G401 (cell line): ENCODE measurements around the gene CAMK2B. TPM values are rescaled to one million over a fixed set of nuclear protein-coding genes. Genes with fewer than 3 reads are reported as not detected.

Experiments used
- DNase-seq: peaks from one replicate; pipeline ENCODE4 v3.0.0-alpha.2; 2015; ENCODE audit warnings: low spot score
- in situ Hi-C: cut with HindIII; loops from 2 replicates; pipeline ENCODE4 v1.10.0; 2016; ENCODE audit warnings: low sequenced_read_pairs, mixed read lengths
- total RNA-seq: library from RNA; depleted of rRNA; stranded (reverse); fragments of >200 nt; shearing (Covaris generic); gene quantifications from 2 replicates; pipeline ENCODE4 v1.2.3, GENCODE V29; 2014

The CAMK2B gene
- total RNA-seq, 1 experiment from 2014 or later, result 2.2 TPM

- in situ Hi-C loops, result no loop called here
- peak; percentile 31 for DNase-seq
Measured at GRCh38 chr7:44291066-44291732, 34.2 kb downstream of the CAMK2B start.

GRCh38 chr7:44290252-44290620 is 35.2 kb downstream of the CAMK2B start:
- peak; percentile 22 for DNase-seq
- in situ Hi-C loops, result no loop called here

- DNase-seq, result peak; percentile 55
Measured at GRCh38 chr7:44289341-44290251, 35.8 kb downstream of the CAMK2B start.

GRCh38 chr7:44288811-44289340 is 36.5 kb downstream of the CAMK2B start:
- in situ Hi-C loops, result no loop called here
- DNase-seq, result peak; percentile 30

More at GRCh38 chr7:44289341-44290251, 35.8 kb downstream of the CAMK2B start:
- in situ Hi-C loops, result no loop called here

GRCh38 chr7:44288381-44288685 is 37.1 kb downstream of the CAMK2B start:
- no peak for DNase-seq
- in situ Hi-C loops, result no loop called here

DNA sequence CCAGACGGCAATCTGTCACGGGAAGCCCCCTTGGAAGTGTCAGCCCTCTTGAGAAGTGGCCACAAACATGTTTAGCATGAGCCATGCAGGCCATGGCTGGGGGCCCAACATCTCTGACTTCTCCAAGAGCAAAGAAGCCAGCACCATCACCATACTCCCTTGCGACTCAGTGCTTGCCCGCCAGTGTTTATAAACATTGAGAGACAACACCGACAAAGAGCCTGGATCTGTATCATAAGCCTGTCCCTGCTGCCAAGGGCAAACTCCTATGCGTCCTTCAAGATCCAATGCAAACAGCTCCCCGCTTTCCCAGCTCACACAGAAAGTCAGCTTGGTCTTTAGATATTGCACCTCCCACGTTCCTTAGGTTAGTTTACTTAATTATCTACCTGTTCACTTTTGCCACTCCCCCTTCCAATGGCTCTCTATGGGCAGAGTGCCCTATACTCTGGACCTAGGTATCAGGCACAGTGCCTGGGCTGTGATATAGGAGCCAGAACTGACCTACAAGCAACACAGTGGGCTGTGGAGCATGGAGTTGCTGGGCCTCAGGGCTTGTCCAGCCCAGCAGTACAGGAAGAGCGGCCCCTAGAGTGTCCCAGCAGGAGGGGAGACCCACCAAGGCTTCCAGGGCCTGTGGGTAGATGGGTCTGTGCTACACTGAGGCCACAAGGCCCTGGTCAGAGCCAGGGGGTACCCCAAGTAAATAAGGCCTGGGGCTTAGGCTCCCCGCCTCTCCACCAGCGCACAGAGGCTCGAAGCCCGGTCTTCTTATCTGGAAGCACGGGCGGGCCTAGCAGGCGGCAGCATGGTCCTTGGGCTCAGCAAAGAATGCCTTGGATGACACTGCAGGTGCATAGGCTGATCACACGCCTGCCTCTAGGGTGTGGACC is 37.7 kb downstream of the CAMK2B start:
- in situ Hi-C loops, result no loop called here
- DNase-seq, result peak; percentile 19

- in situ Hi-C loops, result no loop called here
- DNase-seq, result no peak
Measured at GRCh38 chr7:44286618-44287487, 38.5 kb downstream of the CAMK2B start.

- in situ Hi-C loops, result no loop called here
- DNase-seq, result peak; percentile 84
Measured at GRCh38 chr7:44286182-44286617, 39.2 kb downstream of the CAMK2B start.

DNA sequence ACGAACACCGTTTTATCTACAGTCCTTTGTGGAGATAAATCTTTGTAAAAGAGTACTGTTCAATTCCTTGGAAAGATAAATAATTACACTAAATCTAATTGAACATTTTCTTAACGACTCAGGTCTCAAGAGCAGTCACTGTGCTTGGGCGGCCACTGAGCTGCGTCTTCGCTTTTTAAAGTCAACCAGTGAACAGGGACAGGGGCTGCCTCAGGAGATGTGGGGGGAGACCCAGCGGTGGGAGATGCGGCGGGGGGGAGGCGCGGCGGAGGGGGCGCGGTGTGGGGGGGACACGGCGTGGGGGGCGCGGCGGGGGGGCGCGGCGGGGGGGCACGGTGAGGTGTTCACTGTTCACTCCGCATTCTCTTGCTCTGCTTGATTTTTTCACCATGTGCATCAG is 39.8 kb downstream of the CAMK2B start:
- in situ Hi-C loops, result no loop called here
- no peak for DNase-seq

GRCh38 chr7:44284881-44285541 is 40.4 kb downstream of the CAMK2B start:
- in situ Hi-C loops, result no loop called here
- DNase-seq, result no peak

DNA sequence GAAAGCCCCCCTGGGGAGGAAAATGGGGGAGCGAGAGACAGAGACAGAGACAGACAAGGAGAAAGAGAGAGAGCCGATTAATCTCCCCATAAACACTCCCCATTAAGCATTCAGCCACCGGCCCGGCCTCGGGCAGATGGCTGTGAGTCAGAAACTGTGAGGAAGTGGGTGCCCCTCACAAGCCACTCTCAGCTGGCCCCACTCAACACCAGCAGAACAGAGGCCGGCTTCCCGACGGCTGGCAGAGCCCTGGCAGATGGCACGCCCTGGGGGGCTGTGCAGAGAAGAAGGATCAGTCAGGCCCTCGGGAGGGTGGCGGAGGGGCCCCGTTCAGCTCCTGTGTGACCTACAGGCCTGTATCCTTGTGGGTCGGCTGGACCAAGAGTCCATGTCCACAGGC is 41.2 kb downstream of the CAMK2B start:
- DNase-seq, result no peak
- in situ Hi-C loops, result no loop called here

- in situ Hi-C loops, result no loop called here
- DNase-seq, result no peak
Measured at GRCh38 chr7:44283381-44284211, 41.8 kb downstream of the CAMK2B start.

GRCh38 chr7:44282601-44283171 is 42.7 kb downstream of the CAMK2B start:
- no peak for DNase-seq
- in situ Hi-C loops, result no loop called here

DNA sequence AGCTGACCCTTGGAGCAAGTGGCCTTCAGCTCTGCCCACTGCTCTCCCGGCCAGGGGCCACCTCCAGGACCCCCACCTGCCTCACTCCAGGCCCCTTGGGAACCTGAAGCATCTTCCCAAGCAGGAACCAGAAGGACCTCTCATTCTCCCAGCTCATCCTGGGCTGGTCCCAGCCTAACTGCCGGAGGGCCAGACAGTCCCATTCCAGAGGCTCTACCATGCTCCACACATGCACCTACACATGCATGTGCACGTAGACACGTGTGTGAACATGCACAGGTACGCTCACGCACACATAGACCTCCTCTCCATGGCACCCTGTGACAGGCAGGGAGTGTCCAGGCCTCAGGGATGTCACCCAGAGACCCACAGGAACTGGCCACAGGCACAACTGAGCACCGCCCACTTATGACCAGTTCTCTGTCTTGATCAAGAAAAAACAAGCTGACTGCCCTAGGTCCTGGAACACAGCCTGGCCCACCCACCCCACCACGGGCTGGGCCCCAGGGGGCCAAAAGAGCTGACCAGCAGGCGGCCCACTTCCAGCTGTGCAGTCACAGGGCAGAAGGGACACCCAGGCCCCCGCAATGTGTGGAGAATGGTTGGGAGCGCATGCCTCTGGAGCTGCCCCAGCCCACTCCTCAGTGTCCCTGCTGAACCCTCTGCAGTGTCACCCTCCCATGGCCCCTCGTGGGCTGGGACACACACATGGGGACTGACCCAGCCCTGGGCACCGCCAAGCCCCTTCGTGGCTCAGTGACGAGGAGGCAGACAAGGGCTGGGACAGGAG is 43.4 kb downstream of the CAMK2B start:
- in situ Hi-C loops, result no loop called here
- DNase-seq, result no peak

- peak; percentile 69 for DNase-seq
Measured at GRCh38 chr7:44280993-44281721, 44.2 kb downstream of the CAMK2B start.

DNA sequence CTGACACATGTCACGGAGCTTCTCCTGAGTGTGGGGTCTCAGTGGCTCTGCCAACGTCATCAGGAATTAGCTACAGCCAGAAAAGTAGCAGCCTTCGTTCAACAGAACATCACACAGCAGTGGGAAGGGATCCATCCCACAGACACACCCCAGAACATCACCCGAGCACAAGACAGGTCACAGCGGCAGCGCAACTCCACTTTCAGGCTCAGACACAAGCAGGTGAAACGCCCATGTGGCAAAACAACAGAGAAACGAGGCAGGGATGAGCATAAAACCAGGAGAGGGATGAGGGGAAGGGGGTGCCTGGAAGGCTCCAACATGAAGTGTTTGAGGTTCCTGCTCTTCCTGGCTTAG is 44.8 kb downstream of the CAMK2B start:
- in situ Hi-C loops, result no loop called here
- DNase-seq, result no peak

More at GRCh38 chr7:44280993-44281721, 44.2 kb downstream of the CAMK2B start:
- in situ Hi-C loops, result no loop called here
